Lung (tissue), 12 donors: ENCODE results near the gene MRE11. TPM values are rescaled to one million over a fixed set of nuclear protein-coding genes. Genes with fewer than 3 reads are reported as not detected.
A peak's percentile ranks its signal among the peaks of the same experiment; 100 is the strongest.

Experiments
- ATAC-seq: fragments of 200-7000 bp; cut with Tn5 transposase; one replicate; pipeline ENCODE4 v1.9.1; 2020; ENCODE audit warnings: moderate number of reproducible peaks; ENCODE audit not compliant: insufficient read depth, low FRiP score
- DNase-seq, 3 donors: peaks; one replicate each; pipeline ENCODE4 v3.0.0-alpha.2; 2013 to 2017
- H3K27ac ChIP-seq, 2 donors: one replicate each; pipeline ENCODE4 v1.5.1; 2013; ENCODE audit warnings: mild to moderate bottlenecking in 2 of 2, moderate library complexity in 2 of 2, control low read depth in 1 of 2, inconsistent platforms in 1 of 2, low read depth in 1 of 2, low read length in 1 of 2
- H3K27me3 ChIP-seq, 3 donors: one replicate each; pipeline ENCODE4 v1.5.1; 2013; ENCODE audit warnings: low read length in 2 of 3; ENCODE audit not compliant: control insufficient read depth in 3 of 3, insufficient read depth in 3 of 3
- H3K36me3 ChIP-seq, 4 donors: one replicate each; pipeline ENCODE4 v1.5.1; 2013; ENCODE audit warnings: low read length in 4 of 4, mild to moderate bottlenecking in 1 of 4, moderate library complexity in 1 of 4; ENCODE audit not compliant: control insufficient read depth in 4 of 4, insufficient read depth in 4 of 4
- H3K4me1 ChIP-seq, 5 donors: one replicate each; pipeline ENCODE4 v1.5.1; 2013; ENCODE audit warnings: low read length in 5 of 5, mild to moderate bottlenecking in 2 of 5, moderate library complexity in 1 of 5; ENCODE audit not compliant: control insufficient read depth in 5 of 5, insufficient read depth in 5 of 5
- H3K4me3 ChIP-seq: one replicate; pipeline ENCODE4 v1.5.1; 2013; ENCODE audit warnings: mild to moderate bottlenecking, control low read depth, moderate library complexity
- H3K9ac ChIP-seq, 2 donors: one replicate each; pipeline ENCODE4 v1.5.1; 2013; ENCODE audit warnings: low read length in 2 of 2, control low read depth in 1 of 2; ENCODE audit not compliant: insufficient read depth in 1 of 2
- H3K9me3 ChIP-seq, 4 donors: one replicate each; pipeline ENCODE4 v1.5.1; 2013; ENCODE audit warnings: low read length in 3 of 4, mild to moderate bottlenecking in 1 of 4, moderate library complexity in 1 of 4; ENCODE audit not compliant: control insufficient read depth in 4 of 4, insufficient read depth in 3 of 4
- CTCF ChIP-seq: IDR thresholded peaks from 2 replicates; pipeline ENCODE4 v1.5.1; 2012; ENCODE audit warnings: mild to moderate bottlenecking; ENCODE audit errors: control extremely low read depth, extremely low read depth
- WGBS, 2 donors: extraction: QIAGEN DNeasy Blood & Tissue Kit; methylation state at CpG; one replicate each; pipeline ENCODE4 v1.1.7; 2013; 5-methylcytosine and 5-hydroxymethylcytosine counted together
- polyA plus RNA-seq, 2 donors: library from polyadenylated mRNA; stranded (reverse); fragments of 200-250 nt; gene quantifications; one replicate each; pipeline ENCODE4 v1.2.1, GENCODE V29; 2013
- total RNA-seq, 2 donors: library from RNA; depleted of rRNA in 1 of 2; stranded (reverse); fragments of >200 nt in 1 of 2; gene quantifications; one replicate each; pipeline ENCODE4 v1.2.1, GENCODE V29; 2014 to 2021
- donor health status: control.
- donor health status: control.
- donor health status: Bipolar disorder and iron deficiency.
- donor health status: healthy.
- donor health status: DM: yes; HTN: yes; CAD: no.

Gene MRE11
- total and polyA plus RNA-seq, 4 donors: 4.3 to 67.8 (median 10.8) TPM

GRCh38 chr11:94417386-94417987 is 76.2 kb downstream of the MRE11 start:
- ATAC-seq: no peak
- Histone ChIP-seq H3K4me1 (no peaks in the 10 kb centered on the region), H3K9me3 (no peaks in the 10 kb centered on the region), H3K27ac (no peak overlapping the region), H3K4me3 (no peak overlapping the region), H3K9ac (no peak overlapping the region), H3K36me3 (peaks cover 0 to 6% (median under 1%) of the 10 kb centered on the region in 4 donors), H3K27me3 (no peaks in the 10 kb centered on the region)
- peak; percentile 24 to 73 (median 71) for DNase-seq
- TF ChIP-seq CTCF: peak; percentile 2
- WGBS, 2 donors: 60 to 74% methylated on average over 4 of the region's 4 CpGs

GRCh38 chr11:94405062-94405833 is 88.4 kb downstream of the MRE11 start:
- ATAC-seq (no peak), DNase-seq (no peak)
- Histone ChIP-seq H3K27ac (no peak overlapping the region), H3K4me1 (peaks cover 0 to 14% (median 2%) of the 10 kb centered on the region in 5 donors), H3K4me3 (no peak overlapping the region), H3K9ac (no peak overlapping the region), H3K9me3 (peaks cover 0 to 5% (median 2%) of the 10 kb centered on the region in 4 donors), H3K36me3 (no peaks in the 10 kb centered on the region), H3K27me3 (peaks cover 11 to 16% (median 16%) of the 10 kb centered on the region in 3 donors)
- no peak for TF ChIP-seq CTCF
- 90 to 96% methylated on average over 4 of the region's 4 CpGs for WGBS, 2 donors

GRCh38 chr11:94402355-94402754 is 91.3 kb downstream of the MRE11 start:
- 3 to 16% methylated on average over 1 of the region's 1 CpG for WGBS, 2 donors
- peaks cover 0 to 9% (median 1%) of the 10 kb centered on the region in 4 donors for H3K9me3 ChIP-seq
- H3K9ac ChIP-seq: no peak overlapping the region
- peaks cover 0 to 19% (median 2%) of the 10 kb centered on the region in 5 donors for H3K4me1 ChIP-seq
- no peak overlapping the region for H3K4me3 ChIP-seq
- no peak for DNase-seq
- no peaks in the 10 kb centered on the region for H3K36me3 ChIP-seq
- no peak for ATAC-seq
- H3K27ac ChIP-seq: no peak overlapping the region
- TF ChIP-seq CTCF: no peak
- H3K27me3 ChIP-seq: peaks cover 11 to 34% (median 19%) of the 10 kb centered on the region in 3 donors
